NCI-H1694 (cell line): ENCODE data around the gene FERMT2.

Experiments used
- DNase-seq: peaks from one replicate; lab custom pipeline; 2025; lab: John Stamatoyannopoulos, UW

The FERMT2 gene

DNA sequence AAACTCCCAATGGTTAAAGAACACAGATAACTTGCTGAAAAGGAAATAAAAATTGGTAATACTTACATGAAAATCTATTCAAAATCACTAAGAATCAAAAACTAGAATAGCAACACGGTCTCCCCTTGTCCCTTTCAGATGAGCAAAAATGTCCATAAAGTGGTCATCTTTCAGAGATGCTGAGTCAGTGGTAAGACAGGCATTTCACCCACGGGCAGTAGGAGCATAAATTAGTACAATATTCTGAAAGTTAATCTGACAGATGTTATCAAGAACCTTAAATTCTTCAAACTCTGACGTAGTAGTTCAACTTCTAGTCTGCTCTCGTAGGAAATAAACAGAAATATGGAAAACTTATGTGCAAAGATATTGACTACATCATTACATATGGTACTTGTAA, 126.4 kb downstream of the FERMT2 start:
- no peak for DNase-seq

GRCh38 chr14:52821805-52822250, 129.0 kb downstream of the FERMT2 start:
- DNase-seq: no peak

DNA sequence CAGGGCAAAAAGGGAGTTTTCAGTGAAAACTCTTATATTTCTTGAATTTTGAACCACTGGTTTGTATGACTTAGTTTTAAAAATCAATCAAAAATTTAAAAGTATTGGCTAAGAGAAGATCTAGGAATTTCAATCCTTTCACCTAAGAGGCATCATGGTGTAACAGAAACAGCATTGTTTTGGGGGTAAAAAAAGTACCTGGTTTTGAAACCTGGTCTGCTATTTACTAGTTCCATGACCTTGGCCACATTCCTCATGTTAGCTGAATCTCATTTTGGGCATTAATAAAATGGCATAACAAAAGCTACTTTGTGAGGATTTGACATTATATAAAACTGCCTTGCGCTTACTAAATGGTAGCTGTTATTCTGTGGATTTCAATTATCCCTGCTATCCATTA, 142.7 kb downstream of the FERMT2 start:
- DNase-seq: no peak
